AG04449 (cell line): ENCODE measurements around the gene ALPI.

ENCODE experiments used
- CTCF ChIA-PET: fragments of 350-600 bp; formaldehyde crosslinking; extraction: SDS; loops from one replicate; lab custom pipeline; 2021; ENCODE audit warnings: antibody characterized with exemption; lab: Yijun Ruan, JAX
- POLR2A ChIA-PET: fragments of 400-600, 350-600 bp; formaldehyde crosslinking; extraction: SDS; loops from one replicate; lab custom pipeline; 2020; ENCODE audit warnings: antibody characterized with exemption, inconsistent platforms; lab: Yijun Ruan, JAX
- DNase-seq: peaks from one replicate; pipeline ENCODE4 v3.0.0-alpha.2; 2010; ENCODE audit warnings: low read depth, low spot score
- H3K4me3 ChIP-seq: 2 replicates; pipeline ENCODE4 v1.5.1; 2011; ENCODE audit warnings: low read depth, mild to moderate bottlenecking, control low read depth, low read length
- TF ChIP-seq, protein P1 (sequence below): IDR thresholded peaks from one replicate; pipeline ENCODE4 v1.5.1; 2011; ENCODE audit warnings: mild to moderate bottlenecking, moderate library complexity, low read length, control low read depth, inconsistent platforms; ENCODE audit not compliant: insufficient read depth; ENCODE audit errors: missing control alignments

The ALPI gene

DNA sequence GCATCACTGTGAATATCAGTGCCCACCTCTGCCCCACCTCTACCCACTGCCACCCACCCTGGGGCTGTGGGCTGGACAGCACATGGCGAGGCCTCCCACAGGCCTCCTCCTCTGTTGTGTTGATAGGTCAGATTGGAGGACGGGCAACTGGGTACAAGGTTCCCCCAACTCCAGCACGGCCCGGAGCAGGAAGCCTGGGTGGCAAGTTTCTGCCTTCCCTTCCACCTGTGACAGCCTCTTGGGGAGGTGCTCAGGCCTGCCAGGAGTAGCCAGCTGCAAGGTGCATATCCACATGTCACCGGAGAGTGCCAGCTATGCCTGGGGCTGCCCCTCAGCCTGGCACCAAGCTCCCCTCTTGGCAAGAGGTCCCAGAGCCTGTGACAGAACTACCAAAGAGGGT lies 38.6 kb downstream of the ALPI start:
- H3K4me3 ChIP-seq = no peak overlapping the region
- POLR2A ChIA-PET = no interaction called here
- CTCF ChIA-PET = interaction anchor here (1.3 to 1.7 kb wide), 2 partner anchors 28 to 48 kb away, joined by 3 to 5 read pairs; no protein-coding TSS in a partner anchor
- TF ChIP-seq, protein P1, sequence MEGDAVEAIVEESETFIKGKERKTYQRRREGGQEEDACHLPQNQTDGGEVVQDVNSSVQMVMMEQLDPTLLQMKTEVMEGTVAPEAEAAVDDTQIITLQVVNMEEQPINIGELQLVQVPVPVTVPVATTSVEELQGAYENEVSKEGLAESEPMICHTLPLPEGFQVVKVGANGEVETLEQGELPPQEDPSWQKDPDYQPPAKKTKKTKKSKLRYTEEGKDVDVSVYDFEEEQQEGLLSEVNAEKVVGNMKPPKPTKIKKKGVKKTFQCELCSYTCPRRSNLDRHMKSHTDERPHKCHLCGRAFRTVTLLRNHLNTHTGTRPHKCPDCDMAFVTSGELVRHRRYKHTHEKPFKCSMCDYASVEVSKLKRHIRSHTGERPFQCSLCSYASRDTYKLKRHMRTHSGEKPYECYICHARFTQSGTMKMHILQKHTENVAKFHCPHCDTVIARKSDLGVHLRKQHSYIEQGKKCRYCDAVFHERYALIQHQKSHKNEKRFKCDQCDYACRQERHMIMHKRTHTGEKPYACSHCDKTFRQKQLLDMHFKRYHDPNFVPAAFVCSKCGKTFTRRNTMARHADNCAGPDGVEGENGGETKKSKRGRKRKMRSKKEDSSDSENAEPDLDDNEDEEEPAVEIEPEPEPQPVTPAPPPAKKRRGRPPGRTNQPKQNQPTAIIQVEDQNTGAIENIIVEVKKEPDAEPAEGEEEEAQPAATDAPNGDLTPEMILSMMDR = no peak
- no peak for DNase-seq

DNA sequence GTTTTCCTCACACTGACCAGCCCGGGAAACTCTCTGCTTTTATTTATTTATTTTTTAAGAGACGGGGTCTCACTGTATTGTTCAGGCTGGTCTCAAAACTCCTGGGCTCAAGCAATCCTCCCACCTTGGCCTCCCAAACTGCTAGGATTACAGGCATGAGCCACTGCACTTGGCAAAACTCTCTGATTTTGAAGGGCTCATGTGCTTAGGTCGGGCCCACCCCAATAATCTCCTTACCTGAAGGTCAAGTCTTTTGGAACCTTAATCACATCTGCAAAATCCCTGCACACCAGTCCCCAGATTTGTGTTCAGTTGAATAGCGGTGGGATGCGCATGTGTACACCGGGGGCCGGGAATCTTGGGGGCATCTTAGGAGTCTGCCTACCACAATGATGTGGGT lies 39.3 kb downstream of the ALPI start:
- CTCF ChIA-PET = interaction anchor here (1.3 kb wide), 1 partner anchor 27 kb away, joined by 3 read pairs; no protein-coding TSS in a partner anchor
- H3K4me3 ChIP-seq = no peak overlapping the region
- POLR2A ChIA-PET = no interaction called here
- TF ChIP-seq, protein P1 = no peak
- DNase-seq = no peak

DNA sequence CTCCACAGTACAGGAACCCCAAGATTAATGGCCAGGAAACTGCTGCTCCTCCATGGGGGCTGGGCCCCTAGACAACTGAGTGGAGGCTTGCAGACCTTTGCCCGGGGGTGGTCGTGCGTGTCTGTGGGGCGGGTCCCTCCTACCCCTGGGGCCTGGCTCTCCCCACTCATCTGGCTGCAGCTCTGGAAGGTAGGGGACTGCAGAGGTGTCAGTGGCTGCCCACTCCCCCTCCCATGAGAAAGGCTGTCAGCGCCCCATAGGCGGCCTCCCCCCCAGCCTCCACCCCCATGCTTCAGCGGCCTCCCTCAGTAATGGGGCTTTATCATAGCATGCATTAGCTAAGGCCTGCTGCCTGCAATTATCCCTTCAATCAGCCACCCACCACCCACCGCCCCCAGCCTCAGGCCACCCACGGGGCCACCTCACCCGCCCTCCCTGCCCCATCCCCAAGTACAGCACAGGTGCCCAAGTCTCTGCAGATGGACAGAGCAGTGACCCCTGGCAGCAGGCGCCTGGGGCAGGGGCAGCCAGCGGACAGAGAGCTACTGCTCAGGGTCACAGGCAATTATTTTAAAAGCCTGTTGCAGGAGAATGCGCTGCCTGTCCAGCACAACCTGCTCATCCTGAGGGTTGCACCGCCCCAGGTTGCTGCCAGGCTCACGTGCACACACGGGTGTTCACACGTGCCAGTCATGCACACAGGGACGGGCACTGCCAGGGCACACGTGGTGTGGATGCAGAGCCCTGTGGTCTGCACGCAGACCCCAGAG lies 40.7 kb downstream of the ALPI start:
- ChIA-PET CTCF (no interaction called here), POLR2A (no interaction called here)
- no peak overlapping the region for H3K4me3 ChIP-seq
- DNase-seq = no peak
- TF ChIP-seq, protein P1 = no peak

DNA sequence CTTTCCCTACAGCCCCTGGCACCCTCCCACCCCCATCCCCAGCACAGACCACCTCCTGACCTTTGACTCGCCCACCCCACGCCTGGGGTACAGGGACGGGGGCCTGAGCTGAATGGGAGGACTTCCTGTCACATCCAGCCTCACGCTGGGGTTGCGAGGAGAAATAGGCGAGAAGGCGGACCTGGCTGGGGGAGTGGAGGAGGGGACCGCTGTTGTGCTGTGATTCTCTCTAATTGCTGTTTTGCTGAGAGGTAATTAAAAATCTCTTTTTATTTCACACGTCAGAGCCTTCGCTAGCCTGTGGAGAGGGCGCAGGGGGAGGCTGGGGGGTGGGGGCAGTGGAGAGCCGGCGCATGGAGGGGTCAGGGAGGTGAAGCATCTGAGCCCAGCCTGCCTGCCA lies 41.4 kb downstream of the ALPI start:
- H3K4me3 ChIP-seq = no peak overlapping the region
- DNase-seq = no peak
- ChIA-PET POLR2A (no interaction called here), CTCF (no interaction called here)
- TF ChIP-seq, protein P1 = no peak

DNA sequence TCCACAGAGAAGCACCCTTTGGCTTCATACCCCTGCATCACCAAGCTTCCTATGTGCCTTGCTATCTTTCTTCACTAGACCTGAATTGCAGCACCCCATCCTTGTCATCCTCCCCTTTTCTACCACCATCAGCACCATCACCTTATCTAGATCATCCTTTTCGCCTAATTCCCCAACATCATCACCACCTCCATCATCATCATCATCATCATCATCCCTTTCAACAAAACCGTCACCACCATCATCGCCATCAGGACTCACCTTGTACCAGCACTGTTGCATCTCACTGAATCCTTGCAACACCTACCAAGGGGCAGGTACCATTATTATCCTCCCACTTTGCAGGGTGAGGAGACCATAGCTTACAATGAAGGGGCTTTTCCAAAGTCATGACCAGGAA lies 42.5 kb downstream of the ALPI start:
- TF ChIP-seq, protein P1 = no peak
- CTCF ChIA-PET = interaction anchor here (1.2 kb wide), 1 partner anchor 23 kb away, joined by 3 read pairs; no protein-coding TSS in a partner anchor
- POLR2A ChIA-PET = no interaction called here
- H3K4me3 ChIP-seq = no peak overlapping the region
- no peak for DNase-seq

DNA sequence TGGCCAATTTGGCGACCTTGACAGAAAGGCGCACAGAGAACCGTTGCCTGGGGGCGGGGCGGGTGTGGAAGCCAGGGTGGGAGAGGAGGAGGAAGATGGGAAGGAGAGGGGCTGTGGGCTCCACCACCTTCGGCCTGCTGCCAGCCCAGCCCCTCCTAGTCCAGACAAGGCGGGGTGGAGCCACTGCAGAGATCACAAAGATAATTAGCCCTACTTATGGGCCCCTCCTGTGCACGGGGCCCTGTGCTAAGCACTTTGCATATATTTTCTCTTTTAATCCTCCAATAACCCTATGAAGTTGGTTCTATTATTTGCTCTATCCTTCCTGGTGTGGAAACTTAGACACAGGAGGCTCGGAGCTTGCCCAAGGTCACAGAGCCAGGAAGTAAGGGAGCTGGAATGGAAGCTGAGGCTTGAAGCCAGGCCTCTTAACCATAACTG lies 45.4 kb downstream of the ALPI start:
- TF ChIP-seq, protein P1 = no peak
- no peak overlapping the region for H3K4me3 ChIP-seq
- POLR2A ChIA-PET = no interaction called here
- DNase-seq = no peak
- CTCF ChIA-PET = no interaction called here
